ENCODE results near the gene NUDT3.

The NUDT3 gene

GRCh38 chr6:34340394-34340793, 52.1 kb downstream of the NUDT3 start:
- no peak for DNase-seq (ENCODE audit: extremely low spot score)
- POLR2A ChIA-PET = interaction anchor here (0.7 kb wide), 1 partner anchor 10 kb away, joined by 3 read pairs; no protein-coding TSS in a partner anchor
- no peak for TF ChIP-seq NFRKB (IDR thresholded peaks at IDR 0.05)
- no peak for TF ChIP-seq SUZ12 (IDR thresholded peaks at IDR 0.05)
- no peak for TF ChIP-seq ARNT (IDR thresholded peaks at IDR 0.05)
- no peak for TF ChIP-seq TARDBP (IDR thresholded peaks at IDR 0.05)
- no peak for TF ChIP-seq FOXM1 (IDR thresholded peaks at IDR 0.05; ENCODE audit: borderline replicate concordance)
- CTCF ChIA-PET = no interaction called here

- no peak for DNase-seq (ENCODE audit: extremely low spot score)
- ChIA-PET CTCF (no interaction called here), POLR2A (interaction anchor here (0.7 kb wide), 1 partner anchor 11 kb away, joined by 3 read pairs; no protein-coding TSS in a partner anchor)
- TF ChIP-seq LEF1 (IDR thresholded peaks at IDR 0.05; ENCODE audit: borderline replicate concordance) (no peak), L3MBTL2 (conservative IDR thresholded peaks at IDR 0.05) (no peak), SUZ12 (IDR thresholded peaks at IDR 0.05) (no peak), BHLHE40 (IDR thresholded peaks at IDR 0.05; ENCODE audit: borderline replicate concordance) (no peak)
These were observed 52.5 kb downstream of the NUDT3 start for GRCh38 chr6:34339971-34340370.

- DNase-seq (ENCODE audit: extremely low spot score) = no peak
- CTCF ChIA-PET = no interaction called here
- TF ChIP-seq NFRKB (IDR thresholded peaks at IDR 0.05) (no peak), FOXA1 (IDR thresholded peaks at IDR 0.05) (no peak), FOXK2 (IDR thresholded peaks at IDR 0.05) (no peak), SP1 (IDR thresholded peaks at IDR 0.05) (no peak), BHLHE40 (IDR thresholded peaks at IDR 0.05; ENCODE audit: borderline replicate concordance) (no peak), ZNF384 (IDR thresholded peaks at IDR 0.05) (no peak), HDGF (IDR thresholded peaks at IDR 0.05; ENCODE audit: borderline replicate concordance) (no peak), FOXM1 (IDR thresholded peaks at IDR 0.05; ENCODE audit: borderline replicate concordance) (no peak), PKNOX1 (IDR thresholded peaks at IDR 0.05) (no peak), ELF4 (IDR thresholded peaks at IDR 0.05) (no peak), ARNT (IDR thresholded peaks at IDR 0.05) (no peak), LEF1 (IDR thresholded peaks at IDR 0.05; ENCODE audit: borderline replicate concordance) (no peak), TARDBP (IDR thresholded peaks at IDR 0.05) (no peak), SUZ12 (IDR thresholded peaks at IDR 0.05) (no peak), CTBP1 (IDR thresholded peaks at IDR 0.05; ENCODE audit: borderline replicate concordance) (no peak), L3MBTL2 (conservative IDR thresholded peaks at IDR 0.05) (no peak)
- POLR2A ChIA-PET = no interaction called here
These were observed 53.0 kb downstream of the NUDT3 start for GRCh38 chr6:34339432-34339831.

GRCh38 chr6:34338811-34339210, 53.7 kb downstream of the NUDT3 start:
- CTCF ChIA-PET = interaction anchor here (1.1 kb wide), 1 partner anchor 76 kb away, joined by 3 read pairs; no protein-coding TSS in a partner anchor

GRCh38 chr6:34338377-34338776, 54.1 kb downstream of the NUDT3 start:
- TF ChIP-seq FOXA1 (IDR thresholded peaks at IDR 0.05) = no peak
- TF ChIP-seq PKNOX1 (IDR thresholded peaks at IDR 0.05) = no peak
- TF ChIP-seq BHLHE40 (IDR thresholded peaks at IDR 0.05; ENCODE audit: borderline replicate concordance) = no peak
- no peak for DNase-seq (ENCODE audit: extremely low spot score)
- ChIA-PET CTCF (interaction anchor here (1.1 kb wide), 1 partner anchor 77 kb away, joined by 3 read pairs; no protein-coding TSS in a partner anchor), POLR2A (interaction anchor here (1.4 kb wide), 1 partner anchor 13 kb away, joined by 4 read pairs; no protein-coding TSS in a partner anchor)

More at GRCh38 chr6:34338811-34339210, 53.7 kb downstream of the NUDT3 start:
- DNase-seq (ENCODE audit: extremely low spot score) = no peak
- no peak for TF ChIP-seq BHLHE40 (IDR thresholded peaks at IDR 0.05; ENCODE audit: borderline replicate concordance)
- TF ChIP-seq NFRKB (IDR thresholded peaks at IDR 0.05) = no peak
- no peak for TF ChIP-seq CTBP1 (IDR thresholded peaks at IDR 0.05; ENCODE audit: borderline replicate concordance)
- TF ChIP-seq FOXA1 (IDR thresholded peaks at IDR 0.05) = no peak
- no peak for TF ChIP-seq HDGF (IDR thresholded peaks at IDR 0.05; ENCODE audit: borderline replicate concordance)
- no peak for TF ChIP-seq SP1 (IDR thresholded peaks at IDR 0.05)
- TF ChIP-seq FOXK2 (IDR thresholded peaks at IDR 0.05) = no peak
- no peak for TF ChIP-seq ELF4 (IDR thresholded peaks at IDR 0.05)
- no peak for TF ChIP-seq ZNF384 (IDR thresholded peaks at IDR 0.05)
- no peak for TF ChIP-seq SUZ12 (IDR thresholded peaks at IDR 0.05)
- no peak for TF ChIP-seq LEF1 (IDR thresholded peaks at IDR 0.05; ENCODE audit: borderline replicate concordance)
- no peak for TF ChIP-seq L3MBTL2 (conservative IDR thresholded peaks at IDR 0.05)
- TF ChIP-seq TARDBP (IDR thresholded peaks at IDR 0.05) = no peak
- TF ChIP-seq ARNT (IDR thresholded peaks at IDR 0.05) = no peak
- TF ChIP-seq PKNOX1 (IDR thresholded peaks at IDR 0.05) = no peak
- TF ChIP-seq FOXM1 (IDR thresholded peaks at IDR 0.05; ENCODE audit: borderline replicate concordance) = no peak
- POLR2A ChIA-PET = interaction anchor here (1.4 kb wide), 1 partner anchor 14 kb away, joined by 4 read pairs; no protein-coding TSS in a partner anchor

GRCh38 chr6:34334796-34335416, 57.6 kb downstream of the NUDT3 start:
- POLR2A ChIA-PET = no interaction called here
- CTCF ChIA-PET = no interaction called here
- TF ChIP-seq LEF1 (IDR thresholded peaks at IDR 0.05; ENCODE audit: borderline replicate concordance) (no peak), NFRKB (IDR thresholded peaks at IDR 0.05) (no peak), L3MBTL2 (conservative IDR thresholded peaks at IDR 0.05) (no peak)
- no peak for DNase-seq (ENCODE audit: extremely low spot score)

- DNase-seq (ENCODE audit: extremely low spot score) = no peak
- TF ChIP-seq NFRKB (IDR thresholded peaks at IDR 0.05) (no peak), ZNF384 (IDR thresholded peaks at IDR 0.05) (no peak)
- ChIA-PET CTCF (no interaction called here), POLR2A (no interaction called here)
These were observed 58.6 kb downstream of the NUDT3 start for GRCh38 chr6:34333858-34334257.

Measured in HEK293T (cell line).